CD8-positive, alpha-beta memory T cell (primary cell): Measurements from ENCODE around the gene PA2G4. TPM values are rescaled to one million over a fixed set of nuclear protein-coding genes. Genes with fewer than 3 reads are reported as not detected.
"Not testable (repeated sequence)": the region's sequence is repeated elsewhere in the genome, so short reads cannot be mapped to it uniquely, and the experiment has no call there.

ENCODE experiments used
- CTCF ChIA-PET: fragments of 350-600 bp; sonication (Branson Sonifier 250); formaldehyde crosslinking; loops from one replicate; lab custom pipeline; 2021; ENCODE audit warnings: antibody characterized with exemption; lab: Charles Lee
- POLR2A ChIA-PET: fragments of 350-600 bp; sonication (Branson Sonifier 250); formaldehyde crosslinking; loops from one replicate; lab custom pipeline; 2021; ENCODE audit warnings: antibody characterized with exemption; lab: Charles Lee
- DNase-seq, 5 donors: peaks; one replicate each; pipeline versions ENCODE4 v3.0.0 to v3.0.0-alpha.2; 2020 to 2022; ENCODE audit warnings: mixed read lengths in 1 of 5
- H3K27ac ChIP-seq: one replicate; pipeline ENCODE4 v1.7.0; 2013; ENCODE audit warnings: low read depth, mild to moderate bottlenecking, low read length, moderate library complexity
- H3K27me3 ChIP-seq: 2 replicates; pipeline ENCODE4 v1.7.0; 2013; ENCODE audit warnings: low read length, mild to moderate bottlenecking; ENCODE audit not compliant: insufficient read depth, poor library complexity, severe bottlenecking
- H3K36me3 ChIP-seq: 2 replicates; pipeline ENCODE4 v1.7.0; 2013; ENCODE audit warnings: mild to moderate bottlenecking, low read length, moderate library complexity; ENCODE audit not compliant: insufficient read depth
- H3K4me1 ChIP-seq: 2 replicates; pipeline ENCODE4 v1.7.0; 2013; ENCODE audit warnings: mild to moderate bottlenecking, low read length, moderate library complexity; ENCODE audit not compliant: insufficient read depth
- H3K4me3 ChIP-seq: 2 replicates; pipeline ENCODE4 v1.7.0; 2013; ENCODE audit warnings: mild to moderate bottlenecking, low read length
- H3K9me3 ChIP-seq: 2 replicates; pipeline ENCODE4 v1.7.0; 2013; ENCODE audit warnings: mild to moderate bottlenecking, low read length
- H3K27ac Mint-ChIP-seq, 8 donors: one replicate each; pipeline ENCODE4 v1.8.0; 2020 to 2021; ENCODE audit warnings: mixed read lengths in 8 of 8, mild to moderate bottlenecking in 6 of 8, inconsistent platforms in 3 of 8, moderate library complexity in 3 of 8
- H3K27me3 Mint-ChIP-seq, 2 donors: one replicate each; pipeline ENCODE4 v1.8.0; 2020 to 2021; ENCODE audit warnings: mixed read lengths in 2 of 2, mild to moderate bottlenecking in 1 of 2, moderate library complexity in 1 of 2
- H3K36me3 Mint-ChIP-seq, 3 donors: one replicate each; pipeline ENCODE4 v1.8.0; 2020 to 2021; ENCODE audit warnings: mixed read lengths in 3 of 3, inconsistent platforms in 1 of 3, mild to moderate bottlenecking in 1 of 3
- H3K4me1 Mint-ChIP-seq, 3 donors: one replicate each; pipeline ENCODE4 v1.8.0; 2020 to 2021; ENCODE audit warnings: mixed read lengths in 3 of 3, inconsistent platforms in 1 of 3, mild to moderate bottlenecking in 1 of 3
- H3K4me3 Mint-ChIP-seq, 7 donors: one replicate each; pipeline ENCODE4 v1.8.0; 2020 to 2021; ENCODE audit warnings: mixed read lengths in 7 of 7, mild to moderate bottlenecking in 6 of 7, moderate library complexity in 4 of 7, inconsistent platforms in 2 of 7
- H3K9me3 Mint-ChIP-seq, 5 donors: one replicate each; pipeline ENCODE4 v1.8.0; 2020 to 2022; ENCODE audit warnings: mixed read lengths in 5 of 5, mild to moderate bottlenecking in 3 of 5, moderate library complexity in 2 of 5, inconsistent platforms in 1 of 5
- polyA plus RNA-seq: library from polyadenylated mRNA; unstranded; fragments of 300-500 nt; fragmentation: Illumina TruSeq; gene quantifications from one replicate; pipeline ENCODE4 v1.2.3, GENCODE V29; 2021
- total RNA-seq, 2 experiments: library from RNA; stranded (reverse); gene quantifications; one replicate each; pipeline ENCODE4 v1.2.3, GENCODE V29; 2021

PA2G4 gene
- total and polyA plus RNA-seq, 3 experiments from 2014 or later, result 249 to 504 (median 468) TPM

GRCh38 chr12:56114084-56114483 lies 9.7 kb downstream of the PA2G4 start:
- H3K9me3 ChIP-seq, result no peaks in the 10 kb centered on the region
- Mint-ChIP-seq H3K9me3 (no peaks in the 10 kb centered on the region), H3K36me3 (peaks cover 15 to 67% (median 35%) of the 10 kb centered on the region in 3 donors), H3K4me3 (peak overlapping the region in 2 of 7 donors; percentile 54 to 66), H3K4me1 (peaks cover 26 to 33% (median 30%) of the 10 kb centered on the region in 3 donors), H3K27me3 (peaks cover 0 to 10% of the 10 kb centered on the region in 2 donors), H3K27ac (peak overlapping the region in 5 of 8 donors; percentile 20 to 78 (median 61))
- ChIA-PET CTCF (interaction anchor here (0.8 to 1.1 kb wide), 2 partner anchors 28 to 76 kb away, joined by 3 to 4 read pairs; partner anchors contain the start of gene SMARCC2), POLR2A (no interaction called here)
- no peak for DNase-seq
- H3K4me1 ChIP-seq, result peaks cover 25% of the 10 kb centered on the region
- H3K36me3 ChIP-seq, result peaks cover 41% of the 10 kb centered on the region
- H3K4me3 ChIP-seq, result no peak overlapping the region
- H3K27ac ChIP-seq, result no peak overlapping the region
- H3K27me3 ChIP-seq, result no peaks in the 10 kb centered on the region

GRCh38 chr12:56115329-56115728 lies 11.0 kb downstream of the PA2G4 start:
- peak overlapping the region; percentile 93 for H3K4me3 ChIP-seq
- H3K9me3 ChIP-seq, result no peaks in the 10 kb centered on the region
- POLR2A ChIA-PET, result interaction anchor here (0.6 to 5.0 kb wide), 5 partner anchors 8 to 142 kb away, joined by 3 to 115 read pairs (median 5); partner anchors contain the start of genes MYL6B, PA2G4 and RAB5B
- H3K36me3 Mint-ChIP-seq, result peaks cover 8 to 63% (median 33%) of the 10 kb centered on the region in 3 donors
- H3K4me1 ChIP-seq, result peaks cover 34% of the 10 kb centered on the region
- H3K27me3 Mint-ChIP-seq, result peaks cover 0 to 10% of the 10 kb centered on the region in 2 donors
- peaks cover 29% of the 10 kb centered on the region for H3K36me3 ChIP-seq
- H3K27me3 ChIP-seq, result no peaks in the 10 kb centered on the region
- peak overlapping the region; percentile 89 to 100 (median 99) for H3K4me3 Mint-ChIP-seq
- H3K27ac Mint-ChIP-seq, result peak overlapping the region; percentile 96 to 100 (median 98)
- CTCF ChIA-PET, result interaction anchor here (0.7 to 5.5 kb wide), 3 partner anchors 8 to 75 kb away, joined by 3 to 89 read pairs (median 47); partner anchors contain the start of gene PA2G4
- no peaks in the 10 kb centered on the region for H3K9me3 Mint-ChIP-seq
- peak overlapping the region; percentile 99 for H3K27ac ChIP-seq
- DNase-seq, result no peak
- peaks cover 34 to 43% (median 37%) of the 10 kb centered on the region in 3 donors for H3K4me1 Mint-ChIP-seq

DNA sequence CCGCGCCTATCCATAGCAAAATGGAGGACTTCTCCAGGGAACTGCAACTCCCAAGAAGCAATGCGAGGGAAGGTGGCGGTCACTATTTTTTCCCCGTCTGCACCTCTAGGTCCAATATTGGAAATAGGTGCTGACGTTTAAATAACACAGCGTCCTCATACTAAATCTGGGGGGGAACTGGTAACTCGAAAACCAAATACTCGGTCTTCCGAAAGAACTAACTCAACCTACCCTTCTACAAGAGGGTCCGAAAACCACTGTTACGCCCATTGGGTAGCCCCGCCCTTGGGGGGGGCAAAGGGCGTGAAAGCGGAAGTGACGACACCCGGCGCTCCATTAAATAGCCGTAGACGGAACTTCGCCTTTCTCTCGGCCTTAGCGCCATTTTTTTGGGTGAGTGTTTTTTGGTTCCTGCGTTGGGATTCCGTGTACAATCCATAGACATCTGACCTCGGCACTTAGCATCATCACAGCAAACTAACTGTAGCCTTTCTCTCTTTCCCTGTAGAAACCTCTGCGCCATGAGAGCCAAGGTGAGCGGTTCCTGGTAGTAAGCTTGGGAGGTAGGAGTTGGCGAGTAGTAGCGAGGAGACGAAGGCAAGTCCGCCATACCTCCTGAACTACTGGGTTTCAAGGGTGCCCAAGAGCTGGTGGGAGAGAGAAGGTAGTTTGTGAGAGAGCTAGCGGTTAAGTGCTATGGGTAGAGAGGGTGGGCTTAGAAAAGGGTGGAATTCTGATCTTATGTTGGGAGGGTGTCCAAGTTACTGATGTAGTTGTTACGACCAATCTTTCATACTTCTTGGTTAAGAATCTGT lies 12.1 kb downstream of the PA2G4 start, which contains the start of gene RPL41:
RPL41 (plus strand) TSS at position 367 of the 815 bp plus-strand sequence.
- ChIA-PET POLR2A (interaction anchor here (0.9 to 5.8 kb wide), 11 partner anchors 9 to 298 kb away, joined by 3 to 115 read pairs (median 6); partner anchors contain the start of genes ESYT1, MYL6B, ORMDL2 and PA2G4), CTCF (interaction anchor here (0.7 to 5.6 kb wide), 10 partner anchors 9 to 142 kb away, joined by 3 to 101 read pairs (median 21); partner anchors contain the start of genes ANKRD52, ERBB3, ESYT1 and PA2G4)
- no peaks in the 10 kb centered on the region for H3K27me3 ChIP-seq
- H3K36me3 Mint-ChIP-seq, result peaks cover 7 to 63% (median 26%) of the 10 kb centered on the region in 3 donors
- no peaks in the 10 kb centered on the region for H3K9me3 Mint-ChIP-seq
- peak within 1 kb of the TSS; percentile 99 for H3K27ac ChIP-seq
- peak; percentile 86 to 97 (median 93) for DNase-seq
- peak within 1 kb of the TSS; percentile 96 to 100 (median 98) for H3K27ac Mint-ChIP-seq
- H3K4me1 Mint-ChIP-seq, result peaks cover 36 to 43% (median 37%) of the 10 kb centered on the region in 3 donors
- no peaks in the 10 kb centered on the region for H3K9me3 ChIP-seq
- peak within 1 kb of the TSS; percentile 93 for H3K4me3 ChIP-seq
- peaks cover 18% of the 10 kb centered on the region for H3K36me3 ChIP-seq
- peaks cover 34% of the 10 kb centered on the region for H3K4me1 ChIP-seq
- H3K4me3 Mint-ChIP-seq, result peak within 1 kb of the TSS; percentile 89 to 100 (median 99)
- peaks cover 0 to 10% of the 10 kb centered on the region in 2 donors for H3K27me3 Mint-ChIP-seq

DNA sequence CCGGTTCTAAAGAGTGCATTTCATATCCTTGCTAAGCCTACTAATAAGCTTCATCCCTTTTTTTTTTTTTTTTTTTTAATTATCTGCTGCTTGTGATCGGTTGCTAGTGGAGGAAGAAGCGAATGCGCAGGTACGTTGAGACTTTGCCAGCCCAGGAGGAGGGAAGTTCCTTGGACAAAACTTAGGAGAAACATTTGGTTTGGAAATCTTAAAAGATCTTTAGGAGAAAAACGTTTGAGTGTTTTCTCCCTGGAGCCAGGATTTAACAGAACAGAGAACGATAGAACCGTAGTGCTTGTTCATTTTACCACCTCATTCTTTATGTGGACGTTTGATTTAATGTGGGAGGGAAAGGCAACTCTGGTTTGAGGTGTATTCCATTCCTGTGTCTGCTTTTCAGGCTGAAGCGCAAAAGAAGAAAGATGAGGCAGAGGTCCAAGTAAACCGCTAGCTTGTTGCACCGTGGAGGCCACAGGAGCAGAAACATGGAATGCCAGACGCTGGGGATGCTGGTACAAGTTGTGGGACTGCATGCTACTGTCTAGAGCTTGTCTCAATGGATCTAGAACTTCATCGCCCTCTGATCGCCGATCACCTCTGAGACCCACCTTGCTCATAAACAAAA lies 12.8 kb downstream of the PA2G4 start:
- peak overlapping the region; percentile 93 for H3K4me3 ChIP-seq
- not testable (repeated sequence) for H3K9me3 ChIP-seq, DNase-seq, H3K27me3 ChIP-seq, H3K27me3 Mint-ChIP-seq, H3K9me3 Mint-ChIP-seq
- POLR2A ChIA-PET, result interaction anchor here (0.9 to 5.8 kb wide), 14 partner anchors 9 to 299 kb away, joined by 3 to 115 read pairs (median 5); partner anchors contain the start of genes ESYT1, MYL6B, ORMDL2 and PA2G4
- Mint-ChIP-seq H3K4me3 (peak overlapping the region; percentile 89 to 100 (median 99)), H3K36me3 (peaks cover 7 to 65% (median 23%) of the 10 kb centered on the region in 3 donors), H3K4me1 (peaks cover 36 to 43% (median 37%) of the 10 kb centered on the region in 3 donors), H3K27ac (peak overlapping the region; percentile 96 to 100 (median 98))
- CTCF ChIA-PET, result interaction anchor here (1.1 to 5.6 kb wide), 14 partner anchors 9 to 231 kb away, joined by 3 to 101 read pairs (median 14); partner anchors contain the start of genes ANKRD52, ERBB3, ESYT1 and PA2G4
- H3K36me3 ChIP-seq, result peaks cover 13% of the 10 kb centered on the region
- peak overlapping the region; percentile 99 for H3K27ac ChIP-seq
- H3K4me1 ChIP-seq, result peaks cover 34% of the 10 kb centered on the region

GRCh38 chr12:56117778-56118687 lies 13.7 kb downstream of the PA2G4 start, which contains the start of gene ZC3H10:
Gene ZC3H10, plus strand, starts transcription at chr12:56118266. Its CDS starts 2,297 bp downstream, at chr12:56120563.
- Mint-ChIP-seq H3K9me3 (no peaks in the 10 kb centered on the region), H3K36me3 (peaks cover 7 to 61% (median 21%) of the 10 kb centered on the region in 3 donors), H3K4me1 (peaks cover 37 to 43% (median 38%) of the 10 kb centered on the region in 3 donors), H3K27me3 (peaks cover 0 to 10% of the 10 kb centered on the region in 2 donors), H3K27ac (peak within 1 kb of the TSS; percentile 96 to 100 (median 98)), H3K4me3 (peak within 1 kb of the TSS; percentile 89 to 100 (median 99))
- ChIA-PET CTCF (interaction anchor here (0.6 to 5.6 kb wide), 35 partner anchors 8 to 516 kb away, joined by 3 to 101 read pairs (median 5); partner anchors contain the start of genes ANKRD52, COQ10A, ERBB3 and ESYT1), POLR2A (interaction anchor here (0.5 to 5.8 kb wide), 26 partner anchors 8 to 607 kb away, joined by 3 to 115 read pairs (median 4); partner anchors contain the start of genes ANKRD52, CNPY2, ERBB3 and ESYT1)
- Histone ChIP-seq H3K4me1 (peaks cover 34% of the 10 kb centered on the region), H3K27me3 (no peaks in the 10 kb centered on the region), H3K27ac (peak within 1 kb of the TSS; percentile 99), H3K9me3 (no peaks in the 10 kb centered on the region), H3K36me3 (peaks cover 11% of the 10 kb centered on the region), H3K4me3 (peak within 1 kb of the TSS; percentile 93)
- peak; percentile 93 to 100 (median 98) for DNase-seq

- ChIA-PET CTCF (interaction anchor here (0.6 to 5.6 kb wide), 38 partner anchors 7 to 515 kb away, joined by 3 to 101 read pairs (median 4); partner anchors contain the start of genes ANKRD52, COQ10A, ERBB3 and ESYT1), POLR2A (interaction anchor here (0.5 to 5.8 kb wide), 25 partner anchors 8 to 606 kb away, joined by 3 to 115 read pairs (median 4); partner anchors contain the start of genes ANKRD52, CNPY2, ERBB3 and ESYT1)
- DNase-seq, result no peak
- Histone ChIP-seq H3K4me3 (peak overlapping the region; percentile 84), H3K4me1 (peaks cover 34% of the 10 kb centered on the region), H3K36me3 (peaks cover 11% of the 10 kb centered on the region), H3K9me3 (no peaks in the 10 kb centered on the region), H3K27ac (peak overlapping the region; percentile 99), H3K27me3 (no peaks in the 10 kb centered on the region)
- peak overlapping the region; percentile 89 to 100 (median 99) for H3K4me3 Mint-ChIP-seq
- peaks cover 7 to 53% (median 14%) of the 10 kb centered on the region in 3 donors for H3K36me3 Mint-ChIP-seq
- peaks cover 40 to 45% (median 40%) of the 10 kb centered on the region in 3 donors for H3K4me1 Mint-ChIP-seq
- H3K9me3 Mint-ChIP-seq, result no peaks in the 10 kb centered on the region
- peak overlapping the region; percentile 96 to 100 (median 98) for H3K27ac Mint-ChIP-seq
- peaks cover 0 to 10% of the 10 kb centered on the region in 2 donors for H3K27me3 Mint-ChIP-seq
These were observed 14.5 kb downstream of the PA2G4 start for GRCh38 chr12:56118688-56119357.
